ENCODE measurements around the gene MYH15. TPM values are rescaled to one million over a fixed set of nuclear protein-coding genes. Genes with fewer than 3 reads are reported as not detected.

The MYH15 gene
- total and polyA plus RNA-seq, 4 donors: 0.01 to 0.08 (median 0.05) TPM; not detected in 1

DNA sequence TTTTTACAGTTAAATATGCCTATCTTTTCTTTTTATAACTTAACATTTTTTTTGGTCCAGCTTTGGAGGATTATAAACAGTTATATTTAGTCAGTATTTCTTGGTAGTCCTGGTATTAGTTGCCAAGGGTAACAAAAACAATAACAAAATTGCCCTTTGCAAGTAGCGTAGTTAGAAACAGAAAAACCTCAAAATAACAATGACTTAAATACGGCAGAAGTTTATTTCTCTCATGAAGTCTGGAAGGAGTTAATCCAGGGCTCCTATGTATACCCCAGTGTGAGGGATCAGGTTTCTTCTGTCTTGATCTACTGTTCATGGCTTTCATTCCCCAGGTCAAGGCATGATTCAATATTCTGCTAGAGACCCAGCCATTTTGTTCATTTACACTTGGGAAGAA is 14.1 kb upstream of the MYH15 start:
- DNase-seq (ENCODE audit: low spot score): no peak
- H3K27ac ChIP-seq (ENCODE audit: low read depth in 1 of 2, low read length in 2 of 2): no peak overlapping the region
- H3K9ac ChIP-seq (ENCODE audit: low read depth in 1 of 2, low read length in 2 of 2): no peak overlapping the region
- H3K4me3 ChIP-seq (ENCODE audit: low read depth in 1 of 3, low read length in 3 of 3): no peak overlapping the region
- H3K27me3 ChIP-seq (ENCODE audit: control insufficient read depth in 4 of 4, insufficient read depth in 4 of 4, low read length in 3 of 4): peaks cover 0 to 5% (median 0%) of the 10 kb centered on the region in 4 donors
- WGBS: 58% methylated on average over 2 of the region's 2 CpGs
- no peaks in the 10 kb centered on the region for H3K4me1 ChIP-seq (ENCODE audit: control insufficient read depth in 4 of 4, insufficient read depth in 4 of 4, low read length in 3 of 4)
- H3K9me3 ChIP-seq (ENCODE audit: control insufficient read depth in 4 of 4, low read length in 3 of 4): no peaks in the 10 kb centered on the region
- TF ChIP-seq YY1 (IDR thresholded peaks at IDR 0.05) (no peak), HNF4G (IDR thresholded peaks at IDR 0.05) (no peak), HNF4A (conservative IDR thresholded peaks at IDR 0.05) (no peak), SP1 (IDR thresholded peaks at IDR 0.05) (no peak), FOXA1 (IDR thresholded peaks at IDR 0.05) (no peak)
- TF ChIP-seq, protein P1, sequence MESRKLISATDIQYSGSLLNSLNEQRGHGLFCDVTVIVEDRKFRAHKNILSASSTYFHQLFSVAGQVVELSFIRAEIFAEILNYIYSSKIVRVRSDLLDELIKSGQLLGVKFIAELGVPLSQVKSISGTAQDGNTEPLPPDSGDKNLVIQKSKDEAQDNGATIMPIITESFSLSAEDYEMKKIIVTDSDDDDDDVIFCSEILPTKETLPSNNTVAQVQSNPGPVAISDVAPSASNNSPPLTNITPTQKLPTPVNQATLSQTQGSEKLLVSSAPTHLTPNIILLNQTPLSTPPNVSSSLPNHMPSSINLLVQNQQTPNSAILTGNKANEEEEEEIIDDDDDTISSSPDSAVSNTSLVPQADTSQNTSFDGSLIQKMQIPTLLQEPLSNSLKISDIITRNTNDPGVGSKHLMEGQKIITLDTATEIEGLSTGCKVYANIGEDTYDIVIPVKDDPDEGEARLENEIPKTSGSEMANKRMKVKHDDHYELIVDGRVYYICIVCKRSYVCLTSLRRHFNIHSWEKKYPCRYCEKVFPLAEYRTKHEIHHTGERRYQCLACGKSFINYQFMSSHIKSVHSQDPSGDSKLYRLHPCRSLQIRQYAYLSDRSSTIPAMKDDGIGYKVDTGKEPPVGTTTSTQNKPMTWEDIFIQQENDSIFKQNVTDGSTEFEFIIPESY (IDR thresholded peaks at IDR 0.05): no peak
- TF ChIP-seq, protein P2, sequence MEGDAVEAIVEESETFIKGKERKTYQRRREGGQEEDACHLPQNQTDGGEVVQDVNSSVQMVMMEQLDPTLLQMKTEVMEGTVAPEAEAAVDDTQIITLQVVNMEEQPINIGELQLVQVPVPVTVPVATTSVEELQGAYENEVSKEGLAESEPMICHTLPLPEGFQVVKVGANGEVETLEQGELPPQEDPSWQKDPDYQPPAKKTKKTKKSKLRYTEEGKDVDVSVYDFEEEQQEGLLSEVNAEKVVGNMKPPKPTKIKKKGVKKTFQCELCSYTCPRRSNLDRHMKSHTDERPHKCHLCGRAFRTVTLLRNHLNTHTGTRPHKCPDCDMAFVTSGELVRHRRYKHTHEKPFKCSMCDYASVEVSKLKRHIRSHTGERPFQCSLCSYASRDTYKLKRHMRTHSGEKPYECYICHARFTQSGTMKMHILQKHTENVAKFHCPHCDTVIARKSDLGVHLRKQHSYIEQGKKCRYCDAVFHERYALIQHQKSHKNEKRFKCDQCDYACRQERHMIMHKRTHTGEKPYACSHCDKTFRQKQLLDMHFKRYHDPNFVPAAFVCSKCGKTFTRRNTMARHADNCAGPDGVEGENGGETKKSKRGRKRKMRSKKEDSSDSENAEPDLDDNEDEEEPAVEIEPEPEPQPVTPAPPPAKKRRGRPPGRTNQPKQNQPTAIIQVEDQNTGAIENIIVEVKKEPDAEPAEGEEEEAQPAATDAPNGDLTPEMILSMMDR (IDR thresholded peaks at IDR 0.05; ENCODE audit: low read depth, low read length, missing input control): no peak
- TF ChIP-seq, protein P3, sequence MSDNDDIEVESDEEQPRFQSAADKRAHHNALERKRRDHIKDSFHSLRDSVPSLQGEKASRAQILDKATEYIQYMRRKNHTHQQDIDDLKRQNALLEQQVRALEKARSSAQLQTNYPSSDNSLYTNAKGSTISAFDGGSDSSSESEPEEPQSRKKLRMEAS (IDR thresholded peaks at IDR 0.05): no peak
- TF ChIP-seq, protein P4, sequence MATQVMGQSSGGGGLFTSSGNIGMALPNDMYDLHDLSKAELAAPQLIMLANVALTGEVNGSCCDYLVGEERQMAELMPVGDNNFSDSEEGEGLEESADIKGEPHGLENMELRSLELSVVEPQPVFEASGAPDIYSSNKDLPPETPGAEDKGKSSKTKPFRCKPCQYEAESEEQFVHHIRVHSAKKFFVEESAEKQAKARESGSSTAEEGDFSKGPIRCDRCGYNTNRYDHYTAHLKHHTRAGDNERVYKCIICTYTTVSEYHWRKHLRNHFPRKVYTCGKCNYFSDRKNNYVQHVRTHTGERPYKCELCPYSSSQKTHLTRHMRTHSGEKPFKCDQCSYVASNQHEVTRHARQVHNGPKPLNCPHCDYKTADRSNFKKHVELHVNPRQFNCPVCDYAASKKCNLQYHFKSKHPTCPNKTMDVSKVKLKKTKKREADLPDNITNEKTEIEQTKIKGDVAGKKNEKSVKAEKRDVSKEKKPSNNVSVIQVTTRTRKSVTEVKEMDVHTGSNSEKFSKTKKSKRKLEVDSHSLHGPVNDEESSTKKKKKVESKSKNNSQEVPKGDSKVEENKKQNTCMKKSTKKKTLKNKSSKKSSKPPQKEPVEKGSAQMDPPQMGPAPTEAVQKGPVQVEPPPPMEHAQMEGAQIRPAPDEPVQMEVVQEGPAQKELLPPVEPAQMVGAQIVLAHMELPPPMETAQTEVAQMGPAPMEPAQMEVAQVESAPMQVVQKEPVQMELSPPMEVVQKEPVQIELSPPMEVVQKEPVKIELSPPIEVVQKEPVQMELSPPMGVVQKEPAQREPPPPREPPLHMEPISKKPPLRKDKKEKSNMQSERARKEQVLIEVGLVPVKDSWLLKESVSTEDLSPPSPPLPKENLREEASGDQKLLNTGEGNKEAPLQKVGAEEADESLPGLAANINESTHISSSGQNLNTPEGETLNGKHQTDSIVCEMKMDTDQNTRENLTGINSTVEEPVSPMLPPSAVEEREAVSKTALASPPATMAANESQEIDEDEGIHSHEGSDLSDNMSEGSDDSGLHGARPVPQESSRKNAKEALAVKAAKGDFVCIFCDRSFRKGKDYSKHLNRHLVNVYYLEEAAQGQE (IDR thresholded peaks at IDR 0.05): no peak
- H3K36me3 ChIP-seq (ENCODE audit: control insufficient read depth in 4 of 4, insufficient read depth in 3 of 4, low read depth in 1 of 4, low read length in 3 of 4): no peaks in the 10 kb centered on the region

DNA sequence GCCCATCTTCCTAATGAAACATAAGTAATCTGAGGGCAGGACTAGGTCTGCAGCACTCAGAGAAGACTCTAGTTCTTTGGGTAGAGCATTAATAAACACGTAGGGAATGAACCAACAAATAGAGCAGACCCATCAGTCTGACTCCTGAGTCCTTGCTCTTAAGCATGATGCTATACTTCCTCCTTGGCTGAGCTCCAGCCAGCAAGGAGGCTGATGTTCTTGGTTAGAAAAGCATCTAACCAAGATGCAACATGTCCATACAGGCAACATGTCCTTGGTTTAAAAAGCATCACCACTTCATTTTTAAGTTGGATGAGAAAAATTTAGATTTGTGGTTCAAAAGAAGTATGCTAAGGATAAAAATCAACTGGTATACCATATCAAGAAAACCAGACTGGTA is 8.5 kb upstream of the MYH15 start:
- 39% methylated on average over 1 of the region's 1 CpG for WGBS
- no peak overlapping the region for H3K9ac ChIP-seq (ENCODE audit: low read depth in 1 of 2, low read length in 2 of 2)

More for the DNA sequence above, 8.5 kb upstream of the MYH15 start:
- TF ChIP-seq NR2F2 (IDR thresholded peaks at IDR 0.05) (no peak), GABPA (IDR thresholded peaks at IDR 0.05 in 1 of 2, conservative IDR thresholded peaks at IDR 0.05 in 1 of 2) (no peak), FOXA2 (IDR thresholded peaks at IDR 0.05) (no peak)
- TF ChIP-seq, protein P4 (IDR thresholded peaks at IDR 0.05): no peak
- Histone ChIP-seq H3K4me3 (ENCODE audit: low read depth in 1 of 3, low read length in 3 of 3) (no peak overlapping the region), H3K9me3 (ENCODE audit: control insufficient read depth in 4 of 4, low read length in 3 of 4) (no peaks in the 10 kb centered on the region), H3K27me3 (ENCODE audit: control insufficient read depth in 4 of 4, insufficient read depth in 4 of 4, low read length in 3 of 4) (peaks cover 0 to 9% (median 0%) of the 10 kb centered on the region in 4 donors), H3K36me3 (ENCODE audit: control insufficient read depth in 4 of 4, insufficient read depth in 3 of 4, low read depth in 1 of 4, low read length in 3 of 4) (no peaks in the 10 kb centered on the region), H3K4me1 (ENCODE audit: control insufficient read depth in 4 of 4, insufficient read depth in 4 of 4, low read length in 3 of 4) (no peaks in the 10 kb centered on the region), H3K27ac (ENCODE audit: low read depth in 1 of 2, low read length in 2 of 2) (no peak overlapping the region)
- no peak for DNase-seq (ENCODE audit: low spot score)

Data from liver (tissue), 9 donors.